ENCODE results near the gene GTF2H2.
"Not testable (repeated sequence)": the region's sequence is repeated elsewhere in the genome, so short reads cannot be mapped to it uniquely, and the experiment has no call there.

- not testable (repeated sequence) for TF ChIP-seq CTCF (IDR thresholded peaks at IDR 0.05; ENCODE audit: low read length); EZH2 (optimal IDR thresholded peaks at IDR 0.05; ENCODE audit: low read depth, low read length)
Observed at GRCh38 chr5:71031046-71031776, 36.3 kb downstream of the GTF2H2 start.
